Measurements from ENCODE around the gene TBPL2.
"Not testable (repeated sequence)": the region's sequence is repeated elsewhere in the genome, so short reads cannot be mapped to it uniquely, and the experiment has no call there.

The TBPL2 gene

DNA sequence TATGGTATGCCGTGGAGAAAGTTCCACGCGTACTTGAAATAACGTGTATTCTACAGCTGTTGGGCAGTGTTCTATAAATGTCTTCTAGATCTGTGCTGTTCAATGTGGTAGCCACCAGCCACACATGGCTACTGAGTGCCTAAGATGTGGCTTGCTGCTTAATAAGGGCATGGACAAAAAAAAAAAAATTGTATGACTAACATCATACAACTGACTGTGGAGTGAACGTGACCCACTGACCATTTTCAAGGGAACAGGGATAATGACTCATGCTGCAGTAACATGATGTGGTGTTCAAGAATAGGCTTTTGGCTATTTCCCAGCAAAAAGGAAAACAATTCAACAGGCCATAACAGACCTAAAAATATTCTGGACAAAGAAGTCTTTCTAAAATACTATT lies 41.7 kb downstream of the TBPL2 start:
- DNase-seq (ENCODE audit: insufficient read length) (no peak), FAIRE-seq (no peak)
- TF ChIP-seq TAF1 (IDR thresholded peaks at IDR 0.05; ENCODE audit: borderline replicate concordance, low read depth, low read length) (no peak), POLR2A (IDR thresholded peaks at IDR 0.05; ENCODE audit: low read depth, low read length) (no peak), POLR2AphosphoS5 (IDR thresholded peaks at IDR 0.05; ENCODE audit: low read depth, low read length) (no peak)

DNA sequence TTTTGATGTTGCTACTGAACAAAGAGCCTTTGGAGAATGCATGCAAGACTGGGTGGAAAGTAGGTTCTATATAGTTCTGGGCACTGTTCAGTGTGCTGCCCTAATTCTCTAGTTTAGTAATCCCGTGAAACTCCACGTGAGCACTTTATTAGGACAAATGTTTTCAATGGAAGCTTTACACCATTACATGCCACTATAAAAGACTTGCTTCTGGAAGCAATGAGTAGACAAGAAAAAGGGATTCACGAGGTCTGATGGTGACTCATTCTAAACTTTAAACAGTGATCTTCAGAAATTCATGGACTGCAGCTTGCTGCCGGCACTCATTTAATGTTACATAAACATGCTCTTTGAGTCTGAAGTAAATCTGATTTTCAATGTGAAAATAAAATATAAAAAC lies 51.1 kb downstream of the TBPL2 start:
- DNase-seq (ENCODE audit: insufficient read length) (no peak), FAIRE-seq (no peak)

DNA sequence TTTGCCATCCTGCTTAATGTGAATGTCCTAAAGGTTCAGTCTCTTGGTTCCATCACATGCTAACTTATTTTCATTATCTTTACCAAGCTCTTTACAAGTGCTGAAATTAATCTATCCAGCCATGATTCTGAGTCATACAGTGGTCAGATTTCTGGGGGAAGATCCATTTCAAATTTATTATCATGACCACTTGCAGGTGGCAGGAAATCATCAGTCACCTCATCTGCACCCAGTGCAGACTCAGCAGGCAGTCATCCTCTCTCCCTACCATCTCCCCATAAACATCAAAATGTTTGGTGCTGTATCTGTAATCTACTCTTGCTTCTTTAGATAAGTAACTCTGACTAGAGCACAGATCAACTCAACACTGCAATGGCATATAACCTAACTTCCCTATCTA lies 52.3 kb downstream of the TBPL2 start:
- TF ChIP-seq POLR2A (IDR thresholded peaks at IDR 0.05; ENCODE audit: low read depth, low read length) (no peak), TAF1 (IDR thresholded peaks at IDR 0.05; ENCODE audit: borderline replicate concordance, low read depth, low read length) (no peak), POLR2AphosphoS5 (IDR thresholded peaks at IDR 0.05; ENCODE audit: low read depth, low read length) (no peak)
- FAIRE-seq, result no peak
- DNase-seq (ENCODE audit: insufficient read length), result no peak

More for the DNA sequence above, 51.1 kb downstream of the TBPL2 start:
- TF ChIP-seq POLR2A (IDR thresholded peaks at IDR 0.05; ENCODE audit: low read depth, low read length) (no peak), POLR2AphosphoS5 (IDR thresholded peaks at IDR 0.05; ENCODE audit: low read depth, low read length) (no peak), TAF1 (IDR thresholded peaks at IDR 0.05; ENCODE audit: borderline replicate concordance, low read depth, low read length) (no peak)

GRCh38 chr14:55387121-55387520 lies 53.3 kb downstream of the TBPL2 start:
- FAIRE-seq (no peak), DNase-seq (ENCODE audit: insufficient read length) (no peak)
- TF ChIP-seq POLR2AphosphoS5 (IDR thresholded peaks at IDR 0.05; ENCODE audit: low read depth, low read length) (no peak), TAF1 (IDR thresholded peaks at IDR 0.05; ENCODE audit: borderline replicate concordance, low read depth, low read length) (no peak), POLR2A (IDR thresholded peaks at IDR 0.05; ENCODE audit: low read depth, low read length) (no peak)

DNA sequence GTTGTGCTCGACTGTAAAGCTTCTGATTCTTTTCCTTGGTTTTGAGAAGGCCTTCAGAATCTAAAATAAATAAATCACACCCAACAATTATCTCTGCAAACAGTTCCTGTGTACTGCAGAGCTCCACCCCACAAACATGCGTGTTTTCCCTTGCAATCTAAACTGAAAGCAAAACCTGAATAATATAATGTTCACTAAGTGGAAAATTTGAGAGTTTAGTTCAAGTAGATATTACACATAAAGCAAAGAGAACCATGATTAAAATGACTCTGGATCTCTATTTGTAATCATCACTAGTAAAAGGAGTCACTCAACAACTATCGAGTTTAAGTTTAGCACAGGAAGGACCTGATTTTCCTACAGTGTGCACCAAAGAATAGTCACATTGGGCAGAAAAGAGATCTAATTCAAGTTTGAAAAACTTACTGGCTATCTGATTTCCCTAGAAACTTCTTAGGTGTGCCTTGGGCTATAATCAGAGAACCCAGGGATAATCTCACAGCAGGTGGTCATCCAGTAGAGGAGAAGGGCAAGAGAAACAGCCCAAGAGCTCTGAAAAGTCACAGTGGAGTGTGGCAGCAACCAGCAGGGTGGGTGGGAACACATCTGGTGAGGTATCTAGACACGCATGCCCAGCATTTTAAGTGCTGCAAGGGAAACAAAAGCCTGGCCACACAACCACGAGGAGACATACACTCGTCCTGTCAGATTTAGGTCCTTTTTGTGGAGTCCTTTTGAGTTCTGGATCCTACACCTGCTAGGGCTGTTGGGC lies 54.2 kb downstream of the TBPL2 start:
- TF ChIP-seq POLR2A (IDR thresholded peaks at IDR 0.05; ENCODE audit: low read depth, low read length) (no peak), TAF1 (IDR thresholded peaks at IDR 0.05; ENCODE audit: borderline replicate concordance, low read depth, low read length) (no peak)
- FAIRE-seq (no peak), DNase-seq (ENCODE audit: insufficient read length) (no peak)

GRCh38 chr14:55384536-55384935 lies 55.9 kb downstream of the TBPL2 start:
- TF ChIP-seq POLR2A (IDR thresholded peaks at IDR 0.05; ENCODE audit: low read depth, low read length) (no peak), POLR2AphosphoS5 (IDR thresholded peaks at IDR 0.05; ENCODE audit: low read depth, low read length) (no peak), TAF1 (IDR thresholded peaks at IDR 0.05; ENCODE audit: borderline replicate concordance, low read depth, low read length) (no peak)
- FAIRE-seq, result no peak
- no peak for DNase-seq (ENCODE audit: insufficient read length)

- FAIRE-seq (no peak), DNase-seq (ENCODE audit: insufficient read length) (no peak)
- no peak for TF ChIP-seq POLR2AphosphoS5 (IDR thresholded peaks at IDR 0.05; ENCODE audit: low read depth, low read length)
- TF ChIP-seq TAF1 (IDR thresholded peaks at IDR 0.05; ENCODE audit: borderline replicate concordance, low read depth, low read length), result no peak
- no peak for TF ChIP-seq POLR2A (IDR thresholded peaks at IDR 0.05; ENCODE audit: low read depth, low read length)
Measured at GRCh38 chr14:55383541-55384140, 56.8 kb downstream of the TBPL2 start.

- not testable (repeated sequence) for FAIRE-seq; DNase-seq (ENCODE audit: insufficient read length)
Measured at GRCh38 chr14:55383056-55383466, 57.4 kb downstream of the TBPL2 start.

DNA sequence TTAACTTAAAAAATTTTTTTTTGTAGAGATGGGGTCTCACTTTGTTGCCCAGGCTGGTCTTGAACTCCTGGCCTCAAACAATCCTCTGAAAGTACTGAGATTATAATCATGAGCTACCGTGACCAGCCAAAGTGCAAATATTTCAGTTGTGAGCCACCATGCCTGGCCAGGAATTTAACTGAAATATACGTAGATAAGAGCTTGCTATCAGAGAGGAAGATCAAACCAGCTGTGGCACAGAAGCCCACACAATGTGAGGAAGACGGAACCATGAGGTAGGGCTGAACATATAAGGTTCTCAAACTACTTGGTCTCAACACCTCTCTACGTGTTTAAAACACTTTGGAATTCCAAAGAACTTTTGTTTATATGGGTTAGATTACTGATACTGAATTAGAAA lies 57.9 kb downstream of the TBPL2 start:
- FAIRE-seq (no peak), DNase-seq (ENCODE audit: insufficient read length) (no peak)
- TF ChIP-seq TAF1 (IDR thresholded peaks at IDR 0.05; ENCODE audit: borderline replicate concordance, low read depth, low read length) (no peak), POLR2AphosphoS5 (IDR thresholded peaks at IDR 0.05; ENCODE audit: low read depth, low read length) (no peak), POLR2A (IDR thresholded peaks at IDR 0.05; ENCODE audit: low read depth, low read length) (no peak)

DNA sequence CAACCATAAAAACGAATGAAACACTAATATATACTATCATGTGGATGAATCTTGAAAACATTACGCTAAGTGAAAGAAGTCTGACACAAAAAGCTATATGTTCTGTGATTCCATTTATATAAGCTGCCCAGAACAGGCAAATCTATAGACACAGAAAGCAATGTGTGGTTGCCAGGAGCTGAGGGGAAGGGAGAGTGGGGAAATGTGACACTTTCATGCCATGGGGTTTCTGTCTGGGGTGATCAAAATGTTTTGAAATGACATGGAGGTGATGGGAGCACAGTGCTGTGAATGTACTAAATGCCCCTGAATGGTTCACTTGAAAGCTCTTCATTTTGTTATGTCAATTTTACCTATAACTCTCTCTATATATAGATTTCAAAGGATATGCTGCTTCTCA lies 58.9 kb downstream of the TBPL2 start:
- FAIRE-seq, result no peak
- no peak for DNase-seq (ENCODE audit: insufficient read length)
- TF ChIP-seq POLR2A (IDR thresholded peaks at IDR 0.05; ENCODE audit: low read depth, low read length) (no peak), TAF1 (IDR thresholded peaks at IDR 0.05; ENCODE audit: borderline replicate concordance, low read depth, low read length) (no peak), POLR2AphosphoS5 (IDR thresholded peaks at IDR 0.05; ENCODE audit: low read depth, low read length) (no peak)

GRCh38 chr14:55381040-55381439 lies 59.4 kb downstream of the TBPL2 start:
- no peak for FAIRE-seq
- no peak for DNase-seq (ENCODE audit: insufficient read length)
- TF ChIP-seq POLR2AphosphoS5 (IDR thresholded peaks at IDR 0.05; ENCODE audit: low read depth, low read length), result no peak
- TF ChIP-seq POLR2A (IDR thresholded peaks at IDR 0.05; ENCODE audit: low read depth, low read length), result no peak
- TF ChIP-seq TAF1 (IDR thresholded peaks at IDR 0.05; ENCODE audit: borderline replicate concordance, low read depth, low read length), result no peak

DNA sequence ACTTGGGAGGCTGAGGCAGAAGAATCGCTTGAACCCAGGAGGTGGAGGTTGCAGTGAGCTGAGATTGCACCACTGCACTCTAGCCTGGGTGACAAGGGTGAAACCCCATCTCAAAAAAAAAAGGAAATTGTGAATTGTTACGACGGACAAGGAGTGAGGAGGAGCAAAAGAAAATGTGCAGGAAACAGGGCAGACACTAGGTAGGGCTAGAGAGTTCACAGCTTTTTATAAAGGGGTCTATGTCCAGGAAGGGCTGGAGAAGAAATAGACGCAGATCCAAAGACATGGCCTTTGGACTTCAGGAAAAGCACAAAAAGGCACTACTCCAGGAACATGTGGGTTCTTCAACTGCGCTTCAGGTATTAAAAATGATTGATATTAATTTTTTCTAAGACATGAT lies 63.2 kb downstream of the TBPL2 start:
- FAIRE-seq (no peak), DNase-seq (ENCODE audit: insufficient read length) (no peak)
- no peak for TF ChIP-seq POLR2A (IDR thresholded peaks at IDR 0.05; ENCODE audit: low read depth, low read length)
- no peak for TF ChIP-seq TAF1 (IDR thresholded peaks at IDR 0.05; ENCODE audit: borderline replicate concordance, low read depth, low read length)
- no peak for TF ChIP-seq POLR2AphosphoS5 (IDR thresholded peaks at IDR 0.05; ENCODE audit: low read depth, low read length)
